Lower leg skin (tissue), 4 donors: ENCODE measurements around the gene CCSER2. TPM values are rescaled to one million over a fixed set of nuclear protein-coding genes. Genes with fewer than 3 reads are reported as not detected.

Experiments
- DNase-seq, 2 donors: peaks; one replicate each; pipeline ENCODE4 v3.0.0-alpha.2; 2019; ENCODE audit warnings: low spot score in 2 of 2
- H3K4me3 ChIP-seq: fragments of 200-600 bp; sonication (generic); 2 replicates; pipeline ENCODE4 v1.5.1; 2017; ENCODE audit warnings: mild to moderate bottlenecking, low read depth; ENCODE audit not compliant: poor library complexity, severe bottlenecking
- POLR2A ChIP-seq, 2 donors: fragments of 450-650 bp; IDR thresholded peaks; one replicate each; pipeline ENCODE4 v1.6.1; 2016 to 2017; ENCODE audit warnings: antibody characterized with exemption in 2 of 2, mild to moderate bottlenecking in 1 of 2, moderate library complexity in 1 of 2
- WGBS, 2 donors: methylation state at CpG; one replicate each; pipeline ENCODE4 v1.1.5; 2018; 5-methylcytosine and 5-hydroxymethylcytosine counted together
- intact Hi-C: fragments of 100-400 bp; cut with DNase I; formaldehyde crosslinking; loops from one replicate; pipeline ENCODE4 v1.15.0; 2023; ENCODE audit warnings: low total_unique reads
- total RNA-seq, 4 donors: library from RNA; depleted of rRNA; stranded (reverse); fragments of >200 nt; gene quantifications; one replicate each; pipeline ENCODE4 v1.1.0, GENCODE V29; 2016
- TF ChIP-seq, protein P1 (sequence below), 3 donors: fragments of 450-650 bp; IDR thresholded peaks; one replicate each; pipeline ENCODE4 v1.5.1; 2016; ENCODE audit warnings: antibody characterized with exemption in 3 of 3, mild to moderate bottlenecking in 3 of 3, moderate library complexity in 2 of 3

The CCSER2 gene
- total RNA-seq, 4 donors from 2014 or later: 33.3 to 69.5 (median 47.7) TPM

DNA sequence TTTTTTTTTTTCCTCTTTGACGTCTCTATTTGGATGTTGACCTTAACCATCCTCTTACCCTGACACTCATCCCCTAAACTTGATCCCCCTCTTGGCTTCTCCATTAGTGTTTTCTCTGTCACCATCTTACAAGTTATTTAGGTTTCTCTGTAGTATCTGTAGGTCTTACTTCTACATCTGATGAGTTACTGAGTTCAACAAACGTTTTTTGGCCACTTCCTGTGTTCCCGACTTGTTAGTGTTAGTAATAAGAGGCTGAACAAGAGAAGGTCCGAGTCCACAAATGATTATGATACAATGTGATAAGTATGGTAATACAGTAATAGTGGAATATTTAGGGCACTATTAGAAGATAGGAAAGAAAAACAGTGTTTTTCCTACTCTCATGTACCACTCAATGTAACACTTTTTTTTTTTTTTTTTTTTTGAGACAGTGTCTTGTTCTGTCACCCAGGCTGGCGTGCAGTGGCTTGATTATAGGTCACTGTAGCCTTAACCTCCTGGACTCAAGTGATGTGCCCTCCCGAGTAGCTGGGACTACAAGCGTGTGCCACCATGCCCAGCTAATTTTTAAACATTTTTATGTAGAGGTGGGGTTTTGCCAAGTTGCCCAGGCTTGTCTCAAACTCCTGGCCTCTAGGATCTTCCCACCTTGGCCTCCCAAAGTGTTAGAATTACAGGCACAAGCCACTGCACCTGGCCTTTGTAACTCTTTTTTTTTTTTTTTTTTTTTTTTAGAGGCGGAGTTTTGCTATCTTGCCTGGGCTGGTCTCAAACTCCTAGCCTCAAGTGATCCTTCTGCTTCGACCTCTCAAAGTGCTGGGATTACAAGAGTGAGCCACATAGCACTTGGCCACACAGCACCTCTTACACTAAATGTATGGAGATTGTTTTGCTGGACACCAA is 12.5 kb downstream of the CCSER2 start:
- no peak for TF ChIP-seq POLR2A (IDR thresholded peaks at IDR 0.05)
- TF ChIP-seq, protein P1, sequence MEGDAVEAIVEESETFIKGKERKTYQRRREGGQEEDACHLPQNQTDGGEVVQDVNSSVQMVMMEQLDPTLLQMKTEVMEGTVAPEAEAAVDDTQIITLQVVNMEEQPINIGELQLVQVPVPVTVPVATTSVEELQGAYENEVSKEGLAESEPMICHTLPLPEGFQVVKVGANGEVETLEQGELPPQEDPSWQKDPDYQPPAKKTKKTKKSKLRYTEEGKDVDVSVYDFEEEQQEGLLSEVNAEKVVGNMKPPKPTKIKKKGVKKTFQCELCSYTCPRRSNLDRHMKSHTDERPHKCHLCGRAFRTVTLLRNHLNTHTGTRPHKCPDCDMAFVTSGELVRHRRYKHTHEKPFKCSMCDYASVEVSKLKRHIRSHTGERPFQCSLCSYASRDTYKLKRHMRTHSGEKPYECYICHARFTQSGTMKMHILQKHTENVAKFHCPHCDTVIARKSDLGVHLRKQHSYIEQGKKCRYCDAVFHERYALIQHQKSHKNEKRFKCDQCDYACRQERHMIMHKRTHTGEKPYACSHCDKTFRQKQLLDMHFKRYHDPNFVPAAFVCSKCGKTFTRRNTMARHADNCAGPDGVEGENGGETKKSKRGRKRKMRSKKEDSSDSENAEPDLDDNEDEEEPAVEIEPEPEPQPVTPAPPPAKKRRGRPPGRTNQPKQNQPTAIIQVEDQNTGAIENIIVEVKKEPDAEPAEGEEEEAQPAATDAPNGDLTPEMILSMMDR (IDR thresholded peaks at IDR 0.05): no peak
- intact Hi-C loops: no loop called here
- H3K4me3 ChIP-seq: no peak overlapping the region
- DNase-seq: no peak
- 80 to 85% methylated on average over 9 of the region's 9 CpGs for whole genome bisulfite sequencing, 2 donors

DNA sequence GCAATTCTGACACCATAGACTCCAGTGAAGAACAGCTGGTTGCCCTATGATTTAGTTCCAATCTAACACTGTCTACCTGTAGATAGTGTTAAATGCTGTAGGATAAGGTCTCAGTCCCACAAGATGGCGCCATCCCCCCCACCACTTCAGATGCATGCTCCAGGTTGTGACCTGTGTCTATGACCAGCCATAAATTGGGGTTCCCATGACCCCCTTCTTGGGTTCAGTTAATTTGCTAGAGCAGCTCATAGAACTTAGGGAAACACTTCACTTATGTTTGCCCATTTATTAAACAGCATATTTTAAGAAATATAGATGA is 13.1 kb downstream of the CCSER2 start:
- no peak for TF ChIP-seq POLR2A (IDR thresholded peaks at IDR 0.05)
- TF ChIP-seq, protein P1 (IDR thresholded peaks at IDR 0.05): no peak
- DNase-seq: no peak
- intact Hi-C loops: no loop called here
- WGBS, 2 donors: 100% methylated on average over 1 of the region's 1 CpG
- no peak overlapping the region for H3K4me3 ChIP-seq

- intact Hi-C loops: no loop called here
- 74 to 85% methylated on average over 1 of the region's 1 CpG for WGBS, 2 donors
- DNase-seq: no peak
- H3K4me3 ChIP-seq: no peak overlapping the region
- no peak for TF ChIP-seq POLR2A (IDR thresholded peaks at IDR 0.05)
- TF ChIP-seq, protein P1 (IDR thresholded peaks at IDR 0.05): no peak
Observed at GRCh38 chr10:84341983-84342382, 13.6 kb downstream of the CCSER2 start.

- no peak for TF ChIP-seq POLR2A (IDR thresholded peaks at IDR 0.05)
- TF ChIP-seq, protein P1 (IDR thresholded peaks at IDR 0.05): no peak
- H3K4me3 ChIP-seq: no peak overlapping the region
- 95 to 96% methylated on average over 6 of the region's 6 CpGs for WGBS, 2 donors
- intact Hi-C loops: no loop called here
- DNase-seq: no peak
Observed at GRCh38 chr10:84342584-84342983, 14.2 kb downstream of the CCSER2 start.

- no peak for TF ChIP-seq POLR2A (IDR thresholded peaks at IDR 0.05)
- TF ChIP-seq, protein P1 (IDR thresholded peaks at IDR 0.05): no peak
- WGBS, 2 donors: 88 to 93% methylated on average over 1 of the region's 1 CpG
- no peak for DNase-seq
- H3K4me3 ChIP-seq: no peak overlapping the region
- intact Hi-C loops: no loop called here
Observed at GRCh38 chr10:84343831-84344230, 15.4 kb downstream of the CCSER2 start.
